Neural progenitor cell (in vitro differentiated cells): ENCODE measurements around the gene CALU. TPM values are rescaled to one million over a fixed set of nuclear protein-coding genes. Genes with fewer than 3 reads are reported as not detected.

Experiments used
- DNase-seq: peaks from one replicate; pipeline ENCODE4 v3.0.0-alpha.2; 2016; ENCODE audit warnings: low spot score
- H2AFZ ChIP-seq: fragments of 200-600 bp; sonication (generic); replicated peaks from 2 replicates; pipeline ENCODE4 v1.6.1; 2016; ENCODE audit warnings: antibody characterized with exemption
- H3F3A ChIP-seq: fragments of 200-600 bp; sonication (generic); 2 replicates; pipeline ENCODE4 v1.6.1; 2016; ENCODE audit warnings: antibody characterized with exemption, low read depth
- H3K27ac ChIP-seq: fragments of 200-600 bp; sonication (generic); 2 replicates; pipeline ENCODE4 v1.5.1; 2016; ENCODE audit warnings: mild to moderate bottlenecking
- H3K27me3 ChIP-seq: fragments of 200-600 bp; sonication (generic); 2 replicates; pipeline ENCODE4 v1.6.1; 2016; ENCODE audit warnings: mild to moderate bottlenecking, moderate library complexity
- H3K36me3 ChIP-seq: fragments of 200-600 bp; sonication (generic); 2 replicates; pipeline ENCODE4 v1.5.1; 2016
- H3K4me1 ChIP-seq: fragments of 200-600 bp; sonication (generic); 2 replicates; pipeline ENCODE4 v1.6.1; 2016; ENCODE audit warnings: mixed run types
- H3K4me2 ChIP-seq: fragments of 200-600 bp; sonication (generic); 2 replicates; pipeline ENCODE4 v1.6.1; 2016
- H3K4me3 ChIP-seq: fragments of 200-600 bp; sonication (generic); 2 replicates; pipeline ENCODE4 v1.5.1; 2016
- H3K79me2 ChIP-seq: fragments of 200-600 bp; sonication (generic); 2 replicates; pipeline ENCODE4 v1.6.1; 2016; ENCODE audit warnings: low read depth
- H3K9ac ChIP-seq: fragments of 200-600 bp; sonication (generic); 2 replicates; pipeline ENCODE4 v1.6.1; 2016
- H3K9me3 ChIP-seq: fragments of 200-600 bp; sonication (generic); 2 replicates; pipeline ENCODE4 v1.5.1; 2016; ENCODE audit warnings: low read depth
- H4K20me1 ChIP-seq: fragments of 200-600 bp; sonication (generic); 2 replicates; pipeline ENCODE4 v1.6.1; 2016; ENCODE audit warnings: low read depth
- H3K27ac Mint-ChIP-seq: 3 replicates; pipeline ENCODE4 v1.8.0; 2021; ENCODE audit warnings: mixed read lengths
- H3K27me3 Mint-ChIP-seq: 2 replicates; pipeline ENCODE4 v1.8.0; 2022; ENCODE audit warnings: low read depth, mild to moderate bottlenecking, inconsistent platforms, moderate library complexity, mixed read lengths; ENCODE audit not compliant: insufficient read depth
- H3K36me3 Mint-ChIP-seq: 3 replicates; pipeline ENCODE4 v1.8.0; 2021; ENCODE audit warnings: mixed read lengths
- H3K4me1 Mint-ChIP-seq: 3 replicates; pipeline ENCODE4 v1.8.0; 2021; ENCODE audit warnings: mixed read lengths
- H3K4me3 Mint-ChIP-seq: 3 replicates; pipeline ENCODE4 v1.8.0; 2021; ENCODE audit warnings: mild to moderate bottlenecking, moderate library complexity, mixed read lengths
- H3K9me3 Mint-ChIP-seq: 3 replicates; pipeline ENCODE4 v1.8.0; 2020; ENCODE audit warnings: mixed read lengths
- EZH2 ChIP-seq: fragments of 200-600 bp; sonication (generic); IDR thresholded peaks from 2 replicates; pipeline ENCODE4 v1.6.1; 2017; ENCODE audit warnings: antibody characterized with exemption, mild to moderate bottlenecking, moderate library complexity
- EZH2phosphoT487 ChIP-seq: fragments of 200-600 bp; sonication (generic); IDR thresholded peaks from 2 replicates; pipeline ENCODE4 v1.6.1; 2017; ENCODE audit warnings: antibody characterized with exemption
- total RNA-seq: library from RNA; depleted of rRNA; stranded (reverse); fragments of >200 nt; gene quantifications from 2 replicates; pipeline ENCODE4 v1.2.3, GENCODE V29; 2015; ENCODE audit warnings: low replicate concordance
- TF ChIP-seq, protein P1 (sequence below): fragments of 200-600 bp; sonication (generic); IDR thresholded peaks from 2 replicates; pipeline ENCODE4 v1.5.1; 2017; ENCODE audit warnings: antibody characterized with exemption, mild to moderate bottlenecking

CALU gene
- total RNA-seq, 1 donor from 2014 or later, result 234 TPM

GRCh38 chr7:128744366-128744905, 5.3 kb downstream of the CALU start:
- H3K4me3 Mint-ChIP-seq, result no peak overlapping the region
- no peaks in the 10 kb centered on the region for H3K9me3 Mint-ChIP-seq
- peak overlapping the region; percentile 18 for H3K27ac ChIP-seq
- H3K27ac Mint-ChIP-seq, result no peak overlapping the region
- H3K4me1 ChIP-seq, result peaks cover 12% of the 10 kb centered on the region
- H3K9ac ChIP-seq, result no peak overlapping the region
- H3K36me3 Mint-ChIP-seq, result peaks cover 22% of the 10 kb centered on the region
- no peak for DNase-seq
- peaks cover 100% of the 10 kb centered on the region for H3K79me2 ChIP-seq
- H3K4me3 ChIP-seq, result no peak overlapping the region
- no peak overlapping the region for H3K4me2 ChIP-seq
- H3K27me3 ChIP-seq, result no peaks in the 10 kb centered on the region
- H4K20me1 ChIP-seq, result peaks cover 81% of the 10 kb centered on the region
- H3K9me3 ChIP-seq, result no peaks in the 10 kb centered on the region
- no peaks in the 10 kb centered on the region for H3F3A ChIP-seq
- no peaks in the 10 kb centered on the region for H3K27me3 Mint-ChIP-seq
- no peak overlapping the region for H2AFZ ChIP-seq
- peaks cover 11% of the 10 kb centered on the region for H3K4me1 Mint-ChIP-seq
- TF ChIP-seq EZH2, result no peak
- TF ChIP-seq EZH2phosphoT487, result no peak
- TF ChIP-seq, protein P1, sequence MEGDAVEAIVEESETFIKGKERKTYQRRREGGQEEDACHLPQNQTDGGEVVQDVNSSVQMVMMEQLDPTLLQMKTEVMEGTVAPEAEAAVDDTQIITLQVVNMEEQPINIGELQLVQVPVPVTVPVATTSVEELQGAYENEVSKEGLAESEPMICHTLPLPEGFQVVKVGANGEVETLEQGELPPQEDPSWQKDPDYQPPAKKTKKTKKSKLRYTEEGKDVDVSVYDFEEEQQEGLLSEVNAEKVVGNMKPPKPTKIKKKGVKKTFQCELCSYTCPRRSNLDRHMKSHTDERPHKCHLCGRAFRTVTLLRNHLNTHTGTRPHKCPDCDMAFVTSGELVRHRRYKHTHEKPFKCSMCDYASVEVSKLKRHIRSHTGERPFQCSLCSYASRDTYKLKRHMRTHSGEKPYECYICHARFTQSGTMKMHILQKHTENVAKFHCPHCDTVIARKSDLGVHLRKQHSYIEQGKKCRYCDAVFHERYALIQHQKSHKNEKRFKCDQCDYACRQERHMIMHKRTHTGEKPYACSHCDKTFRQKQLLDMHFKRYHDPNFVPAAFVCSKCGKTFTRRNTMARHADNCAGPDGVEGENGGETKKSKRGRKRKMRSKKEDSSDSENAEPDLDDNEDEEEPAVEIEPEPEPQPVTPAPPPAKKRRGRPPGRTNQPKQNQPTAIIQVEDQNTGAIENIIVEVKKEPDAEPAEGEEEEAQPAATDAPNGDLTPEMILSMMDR, result no peak
- H3K36me3 ChIP-seq, result peaks cover 14% of the 10 kb centered on the region

DNA sequence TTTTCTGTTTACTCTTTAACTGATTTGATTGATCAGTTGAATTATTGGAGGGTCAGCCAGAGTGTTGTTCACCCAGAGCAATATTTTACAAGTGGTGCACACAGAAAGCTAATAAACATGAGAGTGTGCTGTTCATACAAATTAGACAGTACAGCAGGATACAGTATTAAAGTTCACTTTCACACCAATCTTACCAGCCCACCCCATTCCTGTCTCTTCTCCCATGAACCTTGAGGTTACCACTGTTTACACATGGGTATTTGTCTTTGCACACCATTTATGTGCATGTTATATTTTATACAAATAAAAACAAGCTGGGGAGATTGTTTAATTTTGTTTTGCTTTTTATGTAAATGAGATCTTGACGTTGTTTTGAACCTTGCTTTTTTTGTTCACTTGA, 6.5 kb downstream of the CALU start:
- Histone ChIP-seq H3K9ac (no peak overlapping the region), H4K20me1 (peaks cover 69% of the 10 kb centered on the region), H3K9me3 (no peaks in the 10 kb centered on the region), H3K27ac (no peak overlapping the region), H3F3A (no peaks in the 10 kb centered on the region), H3K79me2 (peaks cover 98% of the 10 kb centered on the region), H3K4me3 (no peak overlapping the region), H2AFZ (no peak overlapping the region), H3K4me2 (no peak overlapping the region), H3K27me3 (no peaks in the 10 kb centered on the region), H3K36me3 (peaks cover 23% of the 10 kb centered on the region), H3K4me1 (peaks cover 7% of the 10 kb centered on the region)
- Mint-ChIP-seq H3K27me3 (no peaks in the 10 kb centered on the region), H3K27ac (no peak overlapping the region), H3K4me3 (no peak overlapping the region), H3K36me3 (peaks cover 31% of the 10 kb centered on the region), H3K4me1 (peaks cover 5% of the 10 kb centered on the region), H3K9me3 (no peaks in the 10 kb centered on the region)
- TF ChIP-seq EZH2phosphoT487 (no peak), EZH2 (no peak)
- TF ChIP-seq, protein P1, result no peak
- no peak for DNase-seq

DNA sequence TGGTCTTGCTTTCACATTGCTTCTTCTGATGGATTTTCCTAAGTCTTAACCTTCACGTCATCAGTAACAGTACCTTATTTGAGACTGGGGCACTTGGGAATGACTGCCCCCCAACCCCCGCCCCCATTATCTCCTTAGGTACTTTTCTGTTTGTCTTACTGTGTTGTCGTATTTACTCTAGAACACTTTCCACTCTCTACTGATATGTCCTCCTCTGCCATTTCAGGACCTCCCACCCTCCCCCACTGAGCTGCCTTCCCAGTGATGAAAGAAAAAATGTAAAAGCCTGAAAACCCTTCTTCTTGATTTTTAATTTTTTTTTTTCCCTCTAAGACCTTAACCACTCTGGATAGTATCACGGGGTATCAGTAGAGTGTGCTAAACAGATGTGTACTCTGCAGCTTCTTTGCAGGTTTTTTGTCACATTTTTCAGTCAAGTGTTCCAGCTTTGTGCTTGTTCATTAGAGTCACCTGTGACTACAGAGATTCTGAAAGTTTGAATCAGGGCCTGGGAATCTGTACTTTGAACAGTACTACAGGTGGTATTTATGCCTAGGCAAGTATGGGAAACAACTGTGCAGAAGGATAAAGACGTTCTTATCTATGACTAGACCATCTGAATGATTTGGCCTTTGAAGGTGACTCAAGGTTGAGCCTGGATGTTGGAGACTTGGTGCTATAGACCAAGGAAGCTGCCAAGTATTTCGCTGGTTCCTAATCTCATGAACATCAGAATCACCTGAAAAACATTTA, 8.3 kb downstream of the CALU start:
- no peak overlapping the region for H3K27ac Mint-ChIP-seq
- H3K36me3 ChIP-seq, result peaks cover 25% of the 10 kb centered on the region

More for the DNA sequence above, 8.3 kb downstream of the CALU start:
- no peaks in the 10 kb centered on the region for H3K27me3 ChIP-seq
- H3F3A ChIP-seq, result no peaks in the 10 kb centered on the region
- H3K9me3 ChIP-seq, result no peaks in the 10 kb centered on the region
- no peak overlapping the region for H3K27ac ChIP-seq
- H3K36me3 Mint-ChIP-seq, result peaks cover 24% of the 10 kb centered on the region
- H3K4me1 Mint-ChIP-seq, result no peaks in the 10 kb centered on the region
- peaks cover 51% of the 10 kb centered on the region for H4K20me1 ChIP-seq
- H3K4me1 ChIP-seq, result no peaks in the 10 kb centered on the region
- DNase-seq, result no peak
- no peaks in the 10 kb centered on the region for H3K27me3 Mint-ChIP-seq
- H3K79me2 ChIP-seq, result peaks cover 88% of the 10 kb centered on the region
- no peaks in the 10 kb centered on the region for H3K9me3 Mint-ChIP-seq
- H3K4me2 ChIP-seq, result no peak overlapping the region
- H3K4me3 ChIP-seq, result no peak overlapping the region
- H3K4me3 Mint-ChIP-seq, result no peak overlapping the region
- no peak for TF ChIP-seq EZH2
- TF ChIP-seq EZH2phosphoT487, result no peak
- TF ChIP-seq, protein P1, result no peak
- H2AFZ ChIP-seq, result no peak overlapping the region
- H3K9ac ChIP-seq, result no peak overlapping the region
